Stimulated activated CD4-positive, alpha-beta T cell treated with anti-CD3 and anti-CD28 coated beads, Interleukin-1b, Interleukin-23, amount 100 ng/mL, for 1 hour (primary cell): ENCODE data around the gene PXN.
"Not testable (repeated sequence)": the region's sequence is repeated elsewhere in the genome, so short reads cannot be mapped to it uniquely, and the experiment has no call there.

Experiments used
- DNase-seq, 2 donors: peaks; one replicate each; pipeline ENCODE4 v3.0.0-alpha.2; 2020; ENCODE audit warnings: low read depth in 2 of 2

PXN gene

GRCh38 chr12:120209851-120210250 lies 55.7 kb downstream of the PXN start:
- DNase-seq, result no peak

DNA sequence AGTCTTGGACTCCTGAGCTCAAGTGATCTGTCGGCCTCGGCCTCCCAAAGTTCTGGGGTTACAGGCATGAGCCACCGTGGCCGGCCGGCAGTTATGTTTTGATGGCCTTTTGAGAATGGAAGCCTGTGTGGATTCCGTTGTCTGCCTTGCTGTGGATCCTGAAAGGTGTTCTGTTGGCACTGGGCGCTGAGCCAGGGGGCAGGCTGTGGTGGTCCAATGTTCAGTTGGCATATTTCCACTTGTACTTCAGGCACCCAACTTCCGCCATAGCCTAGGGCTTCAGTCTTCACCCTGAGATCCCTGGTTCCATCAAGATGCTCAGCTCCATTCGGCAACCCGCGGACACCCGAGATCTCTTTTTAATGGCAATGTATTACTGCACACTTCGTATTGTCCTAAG lies 58.3 kb downstream of the PXN start:
- no peak for DNase-seq

DNA sequence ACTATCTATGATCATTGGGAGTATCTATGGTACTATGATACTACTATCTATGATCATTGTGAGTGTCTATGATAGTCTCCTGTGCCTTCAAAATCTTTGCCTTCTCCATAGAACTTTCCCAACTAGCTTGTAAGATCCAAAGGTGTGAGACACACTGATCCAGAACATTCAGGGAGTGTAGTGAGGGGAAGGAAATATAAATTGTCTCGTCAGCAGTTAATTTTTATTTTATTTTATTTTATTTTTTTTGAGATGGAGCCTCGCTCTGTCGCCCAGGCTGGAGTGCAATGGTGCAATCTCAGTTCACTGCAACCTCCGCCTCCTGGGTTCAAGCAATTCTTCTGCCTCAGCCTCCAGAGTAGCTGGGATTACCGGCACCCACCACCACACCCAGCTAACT lies 58.7 kb downstream of the PXN start:
- DNase-seq, result not testable (repeated sequence)

GRCh38 chr12:120206228-120206627 lies 59.3 kb downstream of the PXN start:
- DNase-seq, result no peak

GRCh38 chr12:120204171-120204570 lies 61.4 kb downstream of the PXN start:
- no peak for DNase-seq

- DNase-seq, result no peak
These were observed 65.1 kb downstream of the PXN start for GRCh38 chr12:120200364-120200800.

DNA sequence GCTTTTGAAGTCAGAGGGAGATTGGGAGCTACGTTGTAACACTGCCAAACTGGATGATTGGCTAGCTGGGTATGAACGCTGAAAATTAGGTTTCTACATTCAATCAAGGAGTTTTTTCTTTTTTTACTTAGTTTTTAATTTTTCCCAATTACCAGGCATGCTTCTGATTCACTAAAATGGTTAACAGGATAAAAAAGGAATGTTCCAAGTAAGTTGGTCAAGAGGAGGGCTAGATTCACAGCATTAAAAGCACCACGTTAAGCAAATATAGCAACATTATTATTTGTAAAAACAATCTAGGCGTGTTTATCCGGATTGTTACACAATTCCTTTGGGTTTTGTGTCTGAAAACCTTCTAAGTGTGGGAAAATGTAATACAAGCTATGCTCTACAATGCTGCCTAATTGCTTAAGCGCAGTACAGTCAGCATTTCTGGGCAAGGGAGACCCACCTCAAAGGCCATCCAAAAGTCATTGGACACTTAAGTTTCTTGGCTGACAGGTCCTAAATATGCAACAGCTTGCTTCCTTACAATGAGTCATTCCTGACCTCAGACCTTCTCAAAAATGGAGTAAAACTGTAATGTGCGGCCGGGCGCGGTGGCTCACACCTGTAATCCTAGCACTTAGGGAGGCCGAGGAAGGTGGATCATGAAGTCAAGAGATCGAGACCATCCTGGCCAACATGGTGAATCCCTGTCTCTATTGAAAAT lies 65.8 kb downstream of the PXN start:
- DNase-seq, result no peak

DNA sequence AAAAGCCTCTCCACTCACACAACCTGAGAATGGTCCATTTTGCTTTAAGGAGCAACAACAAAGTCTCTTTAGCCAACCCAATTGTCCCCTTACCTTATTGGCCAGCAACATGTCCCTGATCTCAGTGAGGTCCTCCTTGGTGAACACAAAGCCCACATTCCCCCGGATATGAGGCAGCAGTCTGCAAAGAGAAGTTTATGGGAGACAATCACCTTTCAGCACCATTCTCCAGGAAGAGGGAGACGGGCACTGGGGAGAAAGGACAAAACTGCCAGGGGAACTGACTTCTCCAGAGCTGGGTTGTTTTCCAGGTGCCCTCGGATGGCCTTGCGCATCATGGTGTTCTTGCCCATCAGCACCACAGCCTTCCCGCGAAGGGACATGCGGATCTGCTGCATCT lies 66.5 kb downstream of the PXN start:
- no peak for DNase-seq

DNA sequence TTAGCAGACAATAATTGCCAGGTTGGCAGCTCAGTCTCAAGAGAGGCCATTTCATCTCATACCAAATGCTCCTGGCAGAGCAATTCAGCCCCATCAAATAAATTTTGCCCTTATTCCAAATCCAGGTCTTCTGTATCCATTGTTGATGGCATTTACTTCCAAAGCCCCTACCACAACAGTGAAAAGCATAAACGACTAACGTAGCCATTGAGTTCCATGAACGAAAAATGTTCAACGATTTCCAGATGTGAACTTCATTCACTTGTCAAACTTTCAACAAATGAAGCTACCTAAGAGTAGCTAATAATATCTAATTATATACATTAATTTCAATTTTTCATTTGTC lies 68.0 kb downstream of the PXN start:
- no peak for DNase-seq

GRCh38 chr12:120196817-120197541 lies 68.6 kb downstream of the PXN start:
- DNase-seq, result not testable (repeated sequence)

- DNase-seq, result no peak
These were observed 69.2 kb downstream of the PXN start for GRCh38 chr12:120196363-120196762.

- peak; percentile 62 to 84 for DNase-seq
These were observed 70.8 kb downstream of the PXN start, which contains the start of gene GCN1 for GRCh38 chr12:120194534-120195395. Gene GCN1, minus strand, starts transcription at chr12:120194715. Its CDS starts 18 bp downstream, at chr12:120194697.

- DNase-seq, result no peak
These were observed 71.3 kb downstream of the PXN start for GRCh38 chr12:120194226-120194533.

- DNase-seq, result not testable (repeated sequence)
These were observed 72.2 kb downstream of the PXN start for GRCh38 chr12:120193286-120193685.

- DNase-seq, result no peak
These were observed 74.5 kb downstream of the PXN start for GRCh38 chr12:120190985-120191480.

GRCh38 chr12:120190386-120190785 lies 75.1 kb downstream of the PXN start:
- no peak for DNase-seq

GRCh38 chr12:120186654-120187053 lies 78.9 kb downstream of the PXN start:
- DNase-seq, result no peak

DNA sequence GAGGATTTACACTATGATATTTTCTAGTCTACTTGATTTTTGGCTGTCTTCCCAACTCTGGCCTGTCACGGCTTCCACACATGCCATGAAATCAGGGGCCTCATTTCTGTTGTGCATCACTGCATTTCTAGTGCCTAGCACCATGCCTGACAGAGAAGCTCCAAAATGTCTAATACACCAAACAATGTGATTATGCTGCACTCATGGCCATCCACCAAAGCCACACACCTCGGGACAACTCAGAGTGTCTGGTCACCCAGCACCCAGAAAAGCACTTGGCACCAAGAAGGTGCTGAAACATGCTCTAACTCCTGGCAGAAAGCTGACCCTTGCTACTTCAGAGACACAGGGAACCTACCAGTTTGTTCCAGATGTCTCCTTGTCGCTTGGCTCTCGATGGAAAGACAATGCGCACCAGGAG lies 82.3 kb downstream of the PXN start:
- no peak for DNase-seq

DNA sequence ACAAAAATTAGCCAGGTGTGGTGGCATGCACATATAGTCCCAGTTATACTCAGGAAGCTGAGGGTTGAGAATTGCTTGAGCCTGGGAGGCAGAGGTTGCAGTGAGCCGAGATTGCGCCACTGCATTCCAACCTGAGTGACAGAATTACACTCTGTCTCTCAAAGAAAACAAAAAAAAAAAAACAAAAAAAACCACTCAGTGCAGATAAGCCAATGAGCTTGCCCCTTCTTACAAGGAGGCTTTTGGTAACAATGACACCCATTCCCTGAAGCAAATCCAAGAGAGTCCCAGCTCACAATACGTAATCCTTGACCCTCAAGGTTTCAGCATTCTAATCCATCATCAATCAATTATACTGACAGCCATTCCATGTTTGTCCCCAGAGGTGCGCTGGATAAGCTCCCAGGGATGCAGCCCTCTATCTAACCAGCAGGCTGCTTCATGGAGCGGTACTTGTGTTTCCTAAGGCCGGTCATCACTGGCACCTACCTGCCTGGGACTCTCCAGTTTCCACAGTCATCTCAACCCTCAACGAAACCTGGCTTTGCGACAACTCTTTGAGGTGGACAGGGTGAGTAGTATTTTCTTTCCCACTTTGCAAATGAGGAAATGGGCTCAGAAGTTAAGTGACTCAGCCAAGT lies 83.4 kb downstream of the PXN start:
- no peak for DNase-seq

- DNase-seq, result no peak
These were observed 84.6 kb downstream of the PXN start for GRCh38 chr12:120180975-120181374.

DNA sequence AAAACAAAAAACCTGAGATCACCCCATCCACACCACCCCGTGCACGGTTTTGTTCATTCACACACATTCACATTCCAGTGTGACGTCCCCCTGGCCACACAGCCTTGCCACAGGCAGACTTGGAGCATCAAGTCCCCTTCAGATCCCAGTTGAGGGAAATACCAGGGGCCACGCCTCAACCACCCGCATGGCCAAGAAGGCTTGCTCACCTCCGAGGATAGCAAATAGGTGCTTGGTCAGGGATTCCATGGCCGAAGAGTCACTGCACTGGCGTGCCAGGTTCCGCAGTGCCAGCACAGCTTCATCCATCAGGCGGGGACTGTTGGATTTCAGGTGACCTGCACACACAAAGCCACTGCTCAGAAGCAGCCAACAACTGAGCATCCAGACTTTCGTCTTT lies 90.0 kb downstream of the PXN start:
- DNase-seq, result no peak

GRCh38 chr12:120175062-120175461 lies 90.5 kb downstream of the PXN start:
- no peak for DNase-seq
